CD4-positive, alpha-beta T cell treated with Interleukin-10 for 1 hour (primary cell): ENCODE data around the gene OR56A1.
A peak's percentile ranks its signal among the peaks of the same experiment; 100 is the strongest.

Experiments used
- DNase-seq: peaks from one replicate; pipeline ENCODE4 v3.0.0-alpha.2; 2020

OR56A1 gene

DNA sequence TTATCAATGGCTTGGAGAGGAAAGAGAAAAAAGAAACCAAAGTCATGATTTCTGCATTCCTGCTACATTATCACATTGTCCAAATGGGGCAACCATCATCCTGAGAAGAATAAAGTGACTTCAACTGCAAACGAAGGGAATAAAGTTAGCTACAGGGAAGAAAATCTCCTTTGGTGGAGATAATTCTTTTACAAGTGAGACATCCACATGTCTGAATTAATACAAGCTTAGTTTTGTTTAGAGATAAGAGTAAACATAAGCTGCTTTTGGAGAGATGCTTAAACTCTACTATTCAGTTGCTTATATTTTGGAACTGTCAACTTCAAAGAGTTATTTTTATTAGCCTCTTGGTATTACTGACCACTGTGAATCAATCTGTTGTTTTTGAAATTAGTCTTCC, 43.7 kb downstream of the OR56A1 start, which contains the start of gene OR52L1:
Gene OR52L1, minus strand, starts transcription at position 101 of the 400 bp plus-strand sequence. Its CDS starts 55 bp downstream, at position 46.
- DNase-seq: no peak

DNA sequence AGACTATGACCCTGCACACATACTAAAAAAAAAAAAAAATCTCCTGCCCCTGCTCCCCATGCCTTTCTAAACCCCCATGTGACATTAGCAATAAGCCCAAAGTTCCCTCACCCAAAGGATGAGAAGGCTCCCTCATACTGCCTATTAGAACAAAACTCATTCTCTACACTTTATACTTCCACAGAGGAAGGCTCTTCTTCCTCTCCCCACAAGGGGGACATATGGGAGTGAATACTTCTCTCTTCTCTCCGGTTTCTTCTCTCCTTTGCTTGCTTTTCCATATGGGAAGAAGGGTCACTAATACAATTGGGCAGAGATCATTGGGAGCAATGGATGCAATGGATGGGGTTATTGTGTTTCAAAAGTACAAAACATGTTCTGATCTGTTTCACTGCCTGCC, 47.1 kb downstream of the OR56A1 start:
- no peak for DNase-seq

DNA sequence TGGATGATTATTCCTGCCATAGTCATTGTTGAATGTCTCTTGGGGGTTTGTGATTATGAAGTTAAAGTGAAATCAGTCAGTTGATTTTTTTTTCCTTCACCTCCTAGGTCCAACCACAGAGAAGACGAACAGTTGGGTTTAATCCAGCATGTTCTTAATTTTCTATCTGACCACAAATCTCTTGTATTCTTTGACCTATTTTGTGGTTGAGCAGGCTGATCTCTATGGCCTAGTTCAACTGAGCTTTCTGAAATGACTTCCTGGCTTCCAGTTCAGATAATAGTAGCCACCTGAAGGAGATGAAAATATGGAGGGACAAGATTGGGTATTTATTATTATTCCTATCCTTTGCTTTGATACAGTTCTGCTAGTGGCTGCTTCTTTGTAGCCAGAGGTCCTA, 57.0 kb downstream of the OR56A1 start:
- peak; percentile 2 for DNase-seq
